Thymus (tissue), 11 donors: Measurements from ENCODE around the gene COL21A1. TPM values are rescaled to one million over a fixed set of nuclear protein-coding genes. Genes with fewer than 3 reads are reported as not detected.

Source experiments
- DNase-seq, 9 donors: peaks; one replicate each; pipeline ENCODE4 v3.0.0-alpha.2; 2013; ENCODE audit warnings: low spot score in 9 of 9, low read depth in 6 of 9, missing footprints in 1 of 9
- H3K27ac ChIP-seq, 2 donors: one replicate each; pipeline ENCODE4 v1.5.1; 2013; ENCODE audit warnings: control low read depth in 1 of 2, low read depth in 1 of 2, low read length in 1 of 2, mild to moderate bottlenecking in 1 of 2, moderate library complexity in 1 of 2
- H3K27me3 ChIP-seq, 2 donors: one replicate each; pipeline ENCODE4 v1.5.1; 2013; ENCODE audit warnings: low read length in 1 of 2; ENCODE audit not compliant: control insufficient read depth in 2 of 2, insufficient read depth in 1 of 2
- H3K36me3 ChIP-seq, 2 donors: one replicate each; pipeline ENCODE4 v1.5.1; 2013; ENCODE audit warnings: low read length in 1 of 2, mild to moderate bottlenecking in 1 of 2, moderate library complexity in 1 of 2; ENCODE audit not compliant: control insufficient read depth in 2 of 2, insufficient read depth in 2 of 2
- H3K4me1 ChIP-seq, 2 donors: one replicate each; pipeline ENCODE4 v1.5.1; 2013; ENCODE audit warnings: low read length in 2 of 2; ENCODE audit not compliant: control insufficient read depth in 2 of 2, insufficient read depth in 2 of 2
- H3K4me3 ChIP-seq, 2 donors: one replicate each; pipeline ENCODE4 v1.5.1; 2013; ENCODE audit warnings: low read length in 2 of 2, control low read depth in 1 of 2, mild to moderate bottlenecking in 1 of 2
- H3K9me3 ChIP-seq, 2 donors: one replicate each; pipeline ENCODE4 v1.5.1; 2013; ENCODE audit warnings: low read length in 1 of 2, mild to moderate bottlenecking in 1 of 2; ENCODE audit not compliant: control insufficient read depth in 2 of 2, insufficient read depth in 1 of 2
- WGBS: extraction: QIAGEN DNeasy Blood & Tissue Kit; methylation state at CpG from one replicate; pipeline ENCODE4 v1.1.7; 2013; 5-methylcytosine and 5-hydroxymethylcytosine counted together
- polyA plus RNA-seq: library from polyadenylated mRNA; stranded (reverse); fragments of 200-250 nt; gene quantifications from one replicate; pipeline ENCODE4 v1.2.3, GENCODE V29; 2013
- total RNA-seq: library from RNA; stranded (reverse); fragments of 120-200 nt; gene quantifications from one replicate; pipeline ENCODE4 v1.2.4, GENCODE V29; 2013
- donor health status: healthy.

COL21A1 gene
- total and polyA plus RNA-seq, 2 donors: 3.5 to 5.7 TPM

DNA sequence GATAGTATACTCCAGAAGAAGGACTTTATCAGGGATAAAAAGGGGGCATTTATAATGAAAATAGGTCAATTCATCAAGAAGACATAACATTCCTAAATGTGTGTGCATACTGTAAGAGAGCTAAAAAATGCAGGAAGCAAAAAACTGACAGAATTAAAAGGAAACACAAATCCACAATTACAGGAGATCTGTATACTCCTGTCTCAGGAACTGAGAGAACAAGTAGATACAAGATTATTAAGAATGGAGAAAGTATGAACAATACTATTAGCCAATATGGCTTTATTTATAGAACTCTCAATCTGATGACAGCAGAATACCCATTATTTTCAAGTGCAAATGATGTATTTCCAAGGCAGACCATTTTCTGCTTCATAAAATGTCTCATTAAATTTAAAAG, 204.3 kb downstream of the COL21A1 start:
- no peak overlapping the region for H3K27ac ChIP-seq
- no peak for DNase-seq

DNA sequence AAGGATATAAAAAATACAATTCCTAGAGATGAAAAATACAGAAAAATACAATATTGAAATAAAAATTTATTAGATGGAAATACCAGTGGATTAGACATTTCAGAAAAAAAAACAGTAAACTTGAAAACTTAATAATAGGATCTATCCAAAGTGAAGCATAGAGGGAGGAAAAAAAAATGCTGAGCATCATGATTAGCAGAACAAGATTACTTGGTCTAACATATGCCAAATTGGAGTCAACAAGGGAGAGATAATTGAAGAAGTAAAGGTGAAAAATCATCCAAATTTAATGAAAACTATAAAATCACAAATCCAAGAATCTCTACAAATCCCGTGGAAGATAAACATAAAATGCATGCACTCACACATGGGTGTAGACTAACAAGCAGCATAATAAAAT, 205.8 kb downstream of the COL21A1 start:
- Histone ChIP-seq H3K36me3 (no peaks in the 10 kb centered on the region), H3K4me3 (no peak overlapping the region), H3K9me3 (no peaks in the 10 kb centered on the region), H3K4me1 (no peaks in the 10 kb centered on the region), H3K27me3 (no peaks in the 10 kb centered on the region), H3K27ac (no peak overlapping the region)
- no peak for DNase-seq
- 97% methylated on average over 1 of the region's 1 CpG for WGBS

More for the DNA sequence above, 204.3 kb downstream of the COL21A1 start:
- Histone ChIP-seq H3K4me1 (no peaks in the 10 kb centered on the region), H3K9me3 (no peaks in the 10 kb centered on the region), H3K4me3 (no peak overlapping the region), H3K36me3 (no peaks in the 10 kb centered on the region), H3K27me3 (no peaks in the 10 kb centered on the region)

DNA sequence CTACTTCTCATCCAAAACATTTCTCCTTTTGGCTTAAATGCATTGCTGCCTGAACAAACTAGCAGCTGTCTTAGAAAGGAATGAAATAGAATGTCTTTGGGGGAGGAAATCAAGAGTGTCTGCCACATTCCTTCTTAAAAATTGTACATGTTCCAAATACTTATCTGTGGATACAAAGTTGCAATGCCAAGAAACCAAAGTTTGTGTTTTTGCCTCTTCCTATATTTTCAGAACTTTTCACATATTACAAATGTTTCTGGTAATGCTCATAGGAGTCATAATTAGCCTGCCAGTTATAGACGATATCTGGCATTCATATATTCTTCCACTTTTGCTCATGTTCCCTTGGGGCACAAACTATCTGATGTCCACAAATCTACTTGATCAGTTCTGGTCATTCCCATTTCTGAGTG, 206.5 kb downstream of the COL21A1 start:
- H3K4me3 ChIP-seq: no peak overlapping the region
- WGBS: 96% methylated on average over 1 of the region's 1 CpG
- H3K27me3 ChIP-seq: no peaks in the 10 kb centered on the region
- H3K4me1 ChIP-seq: no peaks in the 10 kb centered on the region
- no peak for DNase-seq
- no peaks in the 10 kb centered on the region for H3K9me3 ChIP-seq
- H3K27ac ChIP-seq: no peak overlapping the region
- no peaks in the 10 kb centered on the region for H3K36me3 ChIP-seq

DNA sequence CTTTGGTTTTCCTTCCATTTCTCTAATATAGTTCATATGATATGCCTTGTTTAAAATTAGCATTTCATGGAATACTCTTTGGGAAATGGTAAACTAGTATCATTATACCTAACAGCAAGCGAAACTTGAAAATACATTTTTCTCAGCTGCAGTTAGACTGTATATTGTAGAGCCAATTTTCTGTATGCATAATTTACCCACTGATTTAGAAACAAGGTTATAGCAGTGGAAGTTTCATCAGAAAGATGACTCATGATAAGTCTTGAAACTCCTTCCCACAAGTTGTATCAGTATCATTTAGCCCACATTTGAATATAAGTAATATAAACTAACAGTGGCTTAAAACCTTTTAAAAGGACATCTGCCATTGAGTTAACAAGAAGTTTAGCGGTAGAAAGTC, 207.2 kb downstream of the COL21A1 start:
- no peaks in the 10 kb centered on the region for H3K4me1 ChIP-seq
- no peaks in the 10 kb centered on the region for H3K9me3 ChIP-seq
- 79% methylated on average over 2 of the region's 2 CpGs for WGBS
- no peak for DNase-seq
- H3K4me3 ChIP-seq: no peak overlapping the region
- H3K27ac ChIP-seq: no peak overlapping the region
- no peaks in the 10 kb centered on the region for H3K36me3 ChIP-seq
- H3K27me3 ChIP-seq: no peaks in the 10 kb centered on the region

DNA sequence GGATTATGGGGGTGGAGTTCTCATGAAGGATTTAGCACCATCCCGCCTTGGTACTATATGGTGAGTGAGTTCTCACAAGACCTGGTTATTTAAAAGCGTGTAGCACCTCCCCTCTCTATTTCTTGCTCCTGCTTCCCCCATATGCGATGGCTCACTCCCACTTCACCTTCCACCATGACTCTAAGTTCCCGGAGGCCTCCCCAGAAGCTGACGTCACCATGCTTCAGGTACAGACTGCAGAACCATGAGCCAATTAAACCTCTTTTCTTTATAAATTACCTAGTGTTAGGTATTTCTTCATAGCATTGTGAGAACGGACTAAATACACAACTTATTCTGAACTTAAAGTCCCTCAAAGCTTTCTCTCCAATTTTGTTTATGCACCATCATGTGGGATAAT, 208.6 kb downstream of the COL21A1 start:
- no peak for DNase-seq
- 95% methylated on average over 6 of the region's 6 CpGs for WGBS
- H3K4me1 ChIP-seq: no peaks in the 10 kb centered on the region
- no peak overlapping the region for H3K27ac ChIP-seq
- no peaks in the 10 kb centered on the region for H3K9me3 ChIP-seq
- no peaks in the 10 kb centered on the region for H3K27me3 ChIP-seq
- H3K4me3 ChIP-seq: no peak overlapping the region
- H3K36me3 ChIP-seq: no peaks in the 10 kb centered on the region

DNA sequence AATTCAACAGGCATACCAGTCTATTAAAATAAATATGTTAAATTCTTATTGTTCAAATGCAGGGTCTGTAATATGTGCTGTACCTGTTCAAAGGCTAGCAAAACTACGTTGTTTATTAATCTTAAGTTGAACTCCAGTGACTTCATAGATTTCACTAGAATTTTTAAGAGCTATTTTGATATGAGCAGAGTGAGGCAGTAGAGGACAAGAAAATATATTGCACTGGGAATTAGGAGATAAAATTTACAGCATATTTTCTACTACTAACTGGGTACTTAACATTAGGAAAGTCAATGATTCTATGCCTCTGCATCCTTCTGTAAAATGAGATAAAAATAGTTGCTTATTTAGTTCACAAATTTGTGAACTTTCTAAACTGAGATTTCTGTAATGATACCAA, 209.8 kb downstream of the COL21A1 start:
- no peaks in the 10 kb centered on the region for H3K9me3 ChIP-seq
- H3K4me1 ChIP-seq: no peaks in the 10 kb centered on the region
- no peaks in the 10 kb centered on the region for H3K36me3 ChIP-seq
- no peak overlapping the region for H3K27ac ChIP-seq
- no peak for DNase-seq
- H3K4me3 ChIP-seq: no peak overlapping the region
- 28% methylated on average over 1 of the region's 1 CpG for WGBS
- H3K27me3 ChIP-seq: no peaks in the 10 kb centered on the region

DNA sequence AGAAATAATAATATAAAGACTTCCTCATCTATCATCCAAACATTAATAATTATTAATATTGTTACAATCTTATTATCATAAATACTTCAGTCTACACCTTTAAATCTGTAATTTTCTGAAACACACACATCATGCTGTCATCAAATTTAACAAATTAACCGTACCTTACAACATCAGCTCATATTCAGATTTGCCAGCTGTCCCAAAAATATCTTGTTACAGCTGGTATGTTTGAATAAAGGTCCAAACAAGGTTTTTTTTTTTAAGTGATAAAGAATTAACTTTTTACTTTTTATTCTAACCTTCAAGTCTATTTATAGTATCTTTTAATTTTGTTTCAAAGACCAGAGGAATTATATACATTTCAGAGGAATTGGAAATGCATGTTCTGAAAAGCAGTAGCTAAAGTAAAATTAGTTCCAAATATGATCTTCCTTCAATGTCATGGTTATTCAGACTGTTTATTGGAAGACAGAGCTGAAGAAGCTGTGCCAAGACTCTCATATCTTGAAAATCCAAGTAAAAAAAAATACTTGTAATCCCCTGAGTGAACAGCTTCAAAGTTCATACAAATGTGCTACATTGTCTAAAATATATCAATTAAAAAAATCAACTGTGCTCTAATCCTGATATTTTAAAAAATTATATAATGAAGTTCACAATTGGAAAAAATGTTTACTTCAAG, 210.3 kb downstream of the COL21A1 start:
- H3K36me3 ChIP-seq: no peaks in the 10 kb centered on the region
- WGBS: 58% methylated on average over 1 of the region's 1 CpG
- no peaks in the 10 kb centered on the region for H3K4me1 ChIP-seq
- no peak overlapping the region for H3K27ac ChIP-seq
- no peak overlapping the region for H3K4me3 ChIP-seq
- no peaks in the 10 kb centered on the region for H3K9me3 ChIP-seq
- no peak for DNase-seq
- H3K27me3 ChIP-seq: no peaks in the 10 kb centered on the region

DNA sequence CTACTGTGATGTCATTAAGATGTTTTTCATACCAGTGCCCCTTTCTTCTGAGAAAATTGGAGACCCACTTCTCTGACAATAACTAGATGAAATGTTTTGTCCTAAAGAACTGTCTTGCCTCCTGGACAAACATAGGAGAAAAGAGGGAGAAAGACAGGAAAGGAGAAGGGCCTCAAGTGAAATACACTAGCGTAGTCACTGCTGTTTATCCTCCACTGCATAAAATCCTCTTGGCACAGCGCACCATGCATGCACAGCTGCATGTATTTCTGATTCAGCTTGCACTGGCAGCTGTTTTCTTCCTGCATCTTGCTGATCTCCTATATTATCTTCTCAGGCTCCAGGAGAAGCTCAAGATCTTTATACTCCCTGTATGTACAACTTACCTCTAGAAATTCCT, 214.0 kb downstream of the COL21A1 start:
- no peak overlapping the region for H3K27ac ChIP-seq
- 96% methylated on average over 2 of the region's 2 CpGs for WGBS
- no peaks in the 10 kb centered on the region for H3K9me3 ChIP-seq
- no peaks in the 10 kb centered on the region for H3K4me1 ChIP-seq
- DNase-seq: no peak
- no peak overlapping the region for H3K4me3 ChIP-seq
- H3K36me3 ChIP-seq: no peaks in the 10 kb centered on the region
- H3K27me3 ChIP-seq: no peaks in the 10 kb centered on the region

DNA sequence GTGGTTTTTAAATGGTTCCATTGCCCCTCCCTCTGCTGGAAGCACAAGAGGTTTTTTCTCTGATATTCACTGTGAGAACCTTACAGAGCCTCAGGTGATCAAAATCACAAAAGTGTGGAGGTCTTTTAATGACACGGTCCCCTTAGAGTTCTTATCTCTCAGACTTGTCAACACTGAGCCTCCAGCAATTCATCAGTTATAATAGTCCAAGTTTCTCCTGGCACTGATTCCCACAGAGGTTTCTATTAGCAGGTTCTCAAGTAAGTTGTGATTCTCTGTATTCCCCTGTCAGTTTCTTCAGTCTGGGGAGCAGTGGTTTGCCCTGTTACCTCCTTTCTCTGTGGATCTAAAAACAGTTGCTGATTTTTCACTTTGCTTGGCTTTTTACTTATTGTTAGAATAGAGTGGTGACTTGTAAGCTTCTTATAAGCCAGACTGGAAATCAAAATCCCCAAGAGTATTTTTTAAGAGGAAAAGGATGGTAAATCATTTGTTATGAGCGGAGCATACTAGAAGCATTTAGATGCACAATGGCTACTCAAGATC, 214.6 kb downstream of the COL21A1 start:
- H3K27me3 ChIP-seq: no peaks in the 10 kb centered on the region
- H3K9me3 ChIP-seq: no peaks in the 10 kb centered on the region
- H3K4me1 ChIP-seq: no peaks in the 10 kb centered on the region
- WGBS: 97% methylated on average over 2 of the region's 2 CpGs
- H3K27ac ChIP-seq: no peak overlapping the region
- DNase-seq: no peak
- no peaks in the 10 kb centered on the region for H3K36me3 ChIP-seq
- no peak overlapping the region for H3K4me3 ChIP-seq
